GM18907 (cell line): ENCODE data around the gene TRHDE.

Experiments used
- ATAC-seq: cut with Tn5 transposase; IDR thresholded peaks from one replicate; pipeline ENCODE4 v1.9.1; 2021; ENCODE audit warnings: mild to moderate bottlenecking, moderate library complexity; ENCODE audit not compliant: unreplicated experiment

The TRHDE gene, protein sequence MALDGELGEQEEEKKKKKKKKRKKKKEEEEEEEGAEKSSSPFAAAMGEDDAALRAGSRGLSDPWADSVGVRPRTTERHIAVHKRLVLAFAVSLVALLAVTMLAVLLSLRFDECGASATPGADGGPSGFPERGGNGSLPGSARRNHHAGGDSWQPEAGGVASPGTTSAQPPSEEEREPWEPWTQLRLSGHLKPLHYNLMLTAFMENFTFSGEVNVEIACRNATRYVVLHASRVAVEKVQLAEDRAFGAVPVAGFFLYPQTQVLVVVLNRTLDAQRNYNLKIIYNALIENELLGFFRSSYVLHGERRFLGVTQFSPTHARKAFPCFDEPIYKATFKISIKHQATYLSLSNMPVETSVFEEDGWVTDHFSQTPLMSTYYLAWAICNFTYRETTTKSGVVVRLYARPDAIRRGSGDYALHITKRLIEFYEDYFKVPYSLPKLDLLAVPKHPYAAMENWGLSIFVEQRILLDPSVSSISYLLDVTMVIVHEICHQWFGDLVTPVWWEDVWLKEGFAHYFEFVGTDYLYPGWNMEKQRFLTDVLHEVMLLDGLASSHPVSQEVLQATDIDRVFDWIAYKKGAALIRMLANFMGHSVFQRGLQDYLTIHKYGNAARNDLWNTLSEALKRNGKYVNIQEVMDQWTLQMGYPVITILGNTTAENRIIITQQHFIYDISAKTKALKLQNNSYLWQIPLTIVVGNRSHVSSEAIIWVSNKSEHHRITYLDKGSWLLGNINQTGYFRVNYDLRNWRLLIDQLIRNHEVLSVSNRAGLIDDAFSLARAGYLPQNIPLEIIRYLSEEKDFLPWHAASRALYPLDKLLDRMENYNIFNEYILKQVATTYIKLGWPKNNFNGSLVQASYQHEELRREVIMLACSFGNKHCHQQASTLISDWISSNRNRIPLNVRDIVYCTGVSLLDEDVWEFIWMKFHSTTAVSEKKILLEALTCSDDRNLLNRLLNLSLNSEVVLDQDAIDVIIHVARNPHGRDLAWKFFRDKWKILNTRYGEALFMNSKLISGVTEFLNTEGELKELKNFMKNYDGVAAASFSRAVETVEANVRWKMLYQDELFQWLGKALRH

DNA sequence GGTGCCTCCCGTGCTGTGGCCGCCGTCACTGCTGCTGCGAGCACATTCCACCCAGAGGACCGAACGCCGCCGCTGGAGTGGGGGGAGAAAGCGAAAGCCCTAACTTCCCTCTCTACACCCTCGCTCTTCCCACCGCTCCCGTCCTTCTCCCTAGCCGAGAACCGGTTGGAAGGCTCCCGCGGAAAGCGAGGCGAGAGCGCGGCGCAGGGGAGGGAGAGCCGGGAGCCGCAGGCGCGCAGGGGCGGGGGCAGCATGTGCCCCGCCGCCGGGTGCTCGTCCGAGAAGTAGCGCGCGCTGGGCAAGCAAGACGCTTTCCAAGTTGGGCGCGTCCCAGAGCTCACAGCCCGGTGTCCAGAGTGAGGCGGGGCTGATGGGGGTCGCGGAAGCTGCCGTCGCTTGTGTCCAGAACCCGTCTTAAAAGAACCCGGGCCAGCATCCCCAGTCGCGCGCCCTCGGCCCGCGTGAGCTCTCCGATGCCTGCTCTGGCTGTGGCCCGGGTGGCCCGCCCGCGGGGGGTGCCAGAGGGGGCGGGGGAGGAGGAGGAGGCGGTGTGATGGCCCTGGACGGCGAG, at the start of gene TRHDE:
TRHDE (plus strand) TSS at position 280 of the 571 bp plus-strand sequence; CDS start at position 554, 274 bp downstream.
- no peak for ATAC-seq

GRCh38 chr12:72226510-72226909, 45.7 kb upstream of the TRHDE start:
- no peak for ATAC-seq

DNA sequence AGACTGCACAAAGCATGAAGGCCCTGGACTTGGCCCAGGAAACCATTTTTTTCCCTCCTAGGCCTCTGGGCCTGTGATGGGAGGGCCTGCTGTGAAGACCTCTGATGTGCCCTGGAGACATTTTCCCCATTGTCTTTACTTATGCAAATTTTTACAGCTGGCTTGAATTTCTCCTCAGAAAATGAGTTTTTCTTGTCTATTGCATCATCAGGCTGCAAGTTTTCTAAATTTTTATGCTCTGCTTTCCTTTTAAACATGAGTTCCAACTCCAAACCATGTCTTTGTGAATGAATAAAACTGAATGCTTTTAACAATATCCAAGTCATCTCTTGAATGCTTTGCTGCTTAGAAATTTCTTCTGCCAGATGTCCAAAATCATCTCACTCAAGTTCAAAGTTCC, 43.7 kb upstream of the TRHDE start:
- no peak for ATAC-seq

DNA sequence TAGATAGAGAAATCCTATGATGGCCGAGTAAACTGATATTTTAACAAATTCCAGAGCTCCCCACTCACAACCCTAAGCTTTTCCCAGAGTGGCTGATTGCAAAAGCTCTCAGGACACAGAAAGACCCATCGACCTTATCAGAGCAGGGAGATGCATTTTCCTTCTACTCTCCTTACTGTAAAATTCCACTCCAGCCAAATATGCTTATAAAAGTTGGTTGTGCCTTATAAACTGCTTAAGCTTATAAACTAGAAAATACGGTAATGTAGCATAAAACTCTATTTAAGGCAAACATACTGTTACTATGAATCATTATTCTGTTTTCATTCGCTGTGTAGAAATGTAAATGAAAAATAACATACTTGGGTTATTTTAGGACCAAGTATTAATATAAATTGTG, 41.6 kb upstream of the TRHDE start:
- ATAC-seq: no peak

DNA sequence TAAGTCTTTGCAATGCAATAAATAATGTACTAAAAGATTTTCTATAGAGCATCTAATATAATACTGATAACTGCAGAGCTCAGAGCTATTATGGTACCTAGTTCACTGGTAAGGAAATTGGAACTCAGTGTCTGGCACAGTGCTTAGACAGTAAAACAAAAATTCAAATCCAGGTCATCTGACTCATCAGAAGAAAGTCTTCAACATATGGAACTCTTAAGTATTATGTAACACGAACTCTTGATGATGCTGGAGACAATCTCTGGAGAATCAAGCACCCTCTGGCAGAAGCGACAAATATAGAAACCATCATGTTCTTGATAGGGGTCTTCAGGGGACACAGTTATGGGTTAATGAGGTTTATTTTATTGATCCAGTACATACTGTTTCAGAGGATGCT, 37.3 kb upstream of the TRHDE start:
- ATAC-seq: no peak

GRCh38 chr12:72236071-72236705, 36.0 kb upstream of the TRHDE start:
- no peak for ATAC-seq

DNA sequence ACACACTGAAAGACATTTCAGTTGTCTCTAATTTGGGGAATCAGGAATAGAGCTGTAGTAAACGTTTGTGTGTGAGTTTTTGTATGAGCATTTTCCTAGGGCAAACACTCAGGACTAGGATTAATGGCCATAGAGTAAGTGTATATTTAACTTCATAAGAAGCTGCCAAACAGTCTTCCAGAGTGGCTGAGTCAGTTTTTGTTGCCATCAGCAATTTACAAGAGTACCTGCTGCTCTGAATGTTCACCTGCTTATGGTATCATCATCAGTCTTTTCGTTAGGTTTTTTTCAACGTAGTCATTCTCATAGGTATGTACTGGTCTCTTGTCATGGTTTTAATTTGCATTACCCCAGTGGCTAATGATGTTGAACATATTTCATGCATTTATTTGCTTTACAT, 30.6 kb upstream of the TRHDE start:
- ATAC-seq: no peak

DNA sequence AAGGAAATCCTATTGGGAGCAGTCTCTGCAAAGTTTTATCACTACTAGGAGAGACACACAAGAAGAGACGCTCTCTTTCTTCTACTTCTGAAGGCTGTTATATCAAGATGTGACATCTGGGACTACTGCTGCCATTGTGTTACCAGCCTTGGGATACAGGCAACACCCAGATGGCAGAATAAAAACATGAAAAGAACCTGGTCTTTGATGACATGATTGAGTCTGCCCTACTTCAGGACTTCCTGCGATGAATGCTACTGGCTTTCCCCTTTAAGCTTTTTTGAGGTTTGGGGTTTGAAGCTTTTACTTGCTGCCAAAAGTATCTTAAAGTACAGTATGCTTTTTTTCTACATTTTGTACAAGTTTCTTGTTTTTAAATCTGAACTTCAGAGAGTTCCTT, 29.2 kb upstream of the TRHDE start:
- no peak for ATAC-seq

DNA sequence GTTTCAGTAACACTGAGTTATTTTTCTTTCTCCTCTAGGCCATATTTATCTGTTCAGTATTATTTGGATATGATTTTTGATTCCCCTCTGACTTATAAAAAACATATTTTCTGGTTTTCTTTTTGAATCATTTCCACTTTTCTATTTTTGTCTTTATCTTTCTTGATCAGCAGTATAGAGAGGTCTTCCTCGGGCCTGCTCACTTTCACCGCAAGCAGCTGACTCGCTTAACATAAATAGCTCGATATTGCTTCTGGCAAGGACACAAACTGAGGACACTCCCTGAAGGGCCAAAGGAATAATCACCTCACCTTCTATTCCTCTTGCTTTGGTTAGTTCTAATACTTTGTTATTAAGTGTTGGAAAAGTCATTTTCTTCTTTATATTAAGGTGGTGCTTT, 25.8 kb upstream of the TRHDE start:
- ATAC-seq: no peak

GRCh38 chr12:72250346-72250745, 21.8 kb upstream of the TRHDE start:
- ATAC-seq: no peak

GRCh38 chr12:72256725-72257124, 15.4 kb upstream of the TRHDE start:
- ATAC-seq: no peak

- no peak for ATAC-seq
These were observed 10.3 kb upstream of the TRHDE start for GRCh38 chr12:72261885-72262284.

DNA sequence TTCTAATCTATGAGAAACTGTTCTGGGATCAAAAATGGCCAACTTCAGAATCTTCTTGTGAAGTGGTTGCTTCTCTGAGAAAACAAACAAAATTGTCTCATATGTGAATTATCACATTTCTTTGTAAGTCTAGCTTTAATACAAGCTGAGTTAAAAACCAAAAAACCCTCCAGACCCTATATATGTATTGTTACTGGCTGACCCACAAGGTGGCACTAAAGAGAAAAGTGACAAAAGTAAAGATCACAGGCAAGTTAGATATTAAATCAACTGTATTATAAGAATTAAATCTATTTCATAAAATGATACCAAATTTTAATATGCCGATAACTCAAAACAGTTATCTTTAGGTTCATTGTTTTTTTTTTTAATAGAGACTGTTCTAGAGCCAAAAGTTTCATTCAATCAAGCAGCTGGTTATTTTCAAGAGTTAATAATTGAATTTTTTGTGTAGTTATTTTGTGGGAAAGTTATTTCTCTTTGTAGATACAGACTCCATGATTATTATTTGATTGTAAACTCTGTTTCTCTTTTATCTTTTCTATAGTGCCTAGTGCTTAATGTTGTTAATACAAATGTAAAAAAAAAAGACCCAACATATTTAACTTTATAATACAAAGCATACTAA, 7.5 kb upstream of the TRHDE start:
- no peak for ATAC-seq

GRCh38 chr12:72267974-72268373, 4.2 kb upstream of the TRHDE start:
- no peak for ATAC-seq

DNA sequence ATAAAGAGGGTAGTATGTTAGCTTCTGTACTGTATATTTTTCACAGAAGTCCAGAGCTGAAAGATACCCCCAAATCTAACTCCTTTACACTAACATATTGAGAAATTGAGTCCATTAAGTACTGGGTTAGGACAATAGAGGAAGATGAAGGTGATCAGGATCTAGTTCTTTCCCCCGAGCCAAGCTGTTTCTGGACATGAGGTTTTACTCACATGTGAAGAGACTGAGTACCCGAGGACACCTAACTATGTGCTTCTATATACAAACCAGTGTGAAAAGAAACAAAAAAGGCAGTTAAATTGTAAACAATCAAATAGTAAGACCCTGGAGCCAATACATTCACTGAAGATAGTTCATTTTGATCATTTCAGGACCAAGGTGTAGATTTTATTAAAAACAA, 3.8 kb upstream of the TRHDE start:
- ATAC-seq: no peak

DNA sequence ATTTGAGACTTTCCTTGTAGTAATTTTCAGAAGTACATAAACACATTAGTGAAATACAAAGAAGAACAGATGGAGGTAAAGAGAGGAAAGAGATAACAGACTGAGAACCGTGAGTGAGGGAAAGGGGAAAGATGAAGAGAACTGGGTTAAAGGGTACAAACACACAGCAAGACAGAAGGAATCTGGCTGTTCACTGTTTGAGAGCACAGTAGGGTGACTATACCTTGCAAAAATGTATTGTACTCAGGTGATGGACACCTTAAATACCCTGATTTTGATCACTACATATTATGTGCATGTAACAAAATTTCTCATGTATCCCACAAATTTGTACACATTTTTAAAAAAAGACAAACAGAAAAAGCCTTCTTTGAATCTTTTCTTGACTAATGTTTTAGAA, 2.7 kb upstream of the TRHDE start:
- ATAC-seq: no peak

DNA sequence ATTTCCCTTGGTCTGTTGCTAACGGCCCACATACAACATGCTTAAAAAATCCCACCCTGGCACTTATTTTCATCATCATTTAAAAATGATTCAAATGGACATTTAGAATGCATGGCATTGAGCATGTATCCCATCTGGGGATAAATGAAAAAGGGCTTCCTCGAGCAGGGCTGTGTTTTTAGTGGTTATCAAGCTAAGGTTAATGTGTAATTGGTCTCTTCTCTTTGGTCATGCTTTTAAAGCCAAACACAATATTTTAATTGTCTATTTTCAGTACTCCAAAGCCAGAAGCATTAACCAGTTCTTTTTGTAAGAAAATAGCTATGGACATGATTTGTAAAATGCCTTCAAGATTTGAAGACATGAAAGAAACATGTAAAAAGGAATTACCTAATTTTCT, 1.9 kb upstream of the TRHDE start:
- ATAC-seq: no peak

DNA sequence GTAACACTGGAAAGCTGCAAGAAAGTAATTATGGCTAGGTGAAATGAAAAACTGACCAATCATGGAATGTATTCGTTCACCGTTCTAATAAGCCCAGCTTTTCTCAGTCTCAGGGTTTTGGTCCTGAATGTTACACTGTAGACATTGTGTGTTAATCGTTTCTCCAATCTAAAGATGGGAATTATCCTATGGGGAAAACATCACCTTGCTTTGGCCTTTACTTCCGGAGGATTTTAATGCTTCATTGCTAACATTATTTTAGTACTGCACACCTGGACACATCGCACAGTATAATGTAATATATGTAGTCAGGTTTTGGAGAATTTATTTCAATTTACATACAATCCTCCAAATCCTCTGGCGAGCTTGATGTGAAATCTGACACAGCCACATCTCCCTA, 1.2 kb upstream of the TRHDE start:
- no peak for ATAC-seq

- no peak for ATAC-seq
These were observed 599 bp upstream of the TRHDE start for GRCh38 chr12:72271451-72272090.
